K562 (cell line): Measurements from ENCODE around the gene PHPT1. TPM values are rescaled to one million over a fixed set of nuclear protein-coding genes. Genes with fewer than 3 reads are reported as not detected.

ENCODE experiments used
- AFF4 ChIP-seq: sonication (generic); formaldehyde crosslinking; IDR thresholded peaks from 2 replicates; pipeline ENCODE4 v1.8.0; 2023; ENCODE audit warnings: mild to moderate bottlenecking, missing genetic modification reagents
- E2F5 ChIP-seq: sonication (generic); formaldehyde crosslinking; IDR thresholded peaks from 2 replicates; pipeline ENCODE4 v1.8.0; 2022; ENCODE audit warnings: mild to moderate bottlenecking, missing genetic modification reagents
- E2F6 ChIP-seq, 2 experiments: IDR thresholded peaks; 2 replicates each; pipeline ENCODE4 v1.6.1; 2011; ENCODE audit warnings: borderline replicate concordance in 1 of 2, control low read depth in 1 of 2, low read depth in 1 of 2, low read length in 1 of 2, mild to moderate bottlenecking in 1 of 2, mixed read lengths in 1 of 2, moderate library complexity in 1 of 2; ENCODE audit not compliant: insufficient read depth in 1 of 2, insufficient read length in 1 of 2, poor library complexity in 1 of 2, severe bottlenecking in 1 of 2; ENCODE audit errors: extremely low read depth in 1 of 2
- EHMT2 ChIP-seq: fragments of 450-650 bp; IDR thresholded peaks from 2 replicates; pipeline ENCODE4 v1.6.1; 2018; ENCODE audit warnings: antibody characterized with exemption
- ETS1 ChIP-seq: conservative IDR thresholded peaks from 2 replicates; pipeline ENCODE4 v1.6.1; 2011; ENCODE audit warnings: low read depth, mild to moderate bottlenecking, low read length; ENCODE audit not compliant: control insufficient read depth
- FIP1L1 ChIP-seq: fragments of 200-400 bp; formaldehyde crosslinking; IDR thresholded peaks from 2 replicates; pipeline ENCODE4 v1.6.1; 2018; ENCODE audit warnings: mild to moderate bottlenecking, low read depth, low read length; ENCODE audit not compliant: poor library complexity, severe bottlenecking
- GABPB1 ChIP-seq: sonication (generic); formaldehyde crosslinking; IDR thresholded peaks from 2 replicates; pipeline ENCODE4 v1.8.0; 2022; ENCODE audit warnings: mild to moderate bottlenecking, missing genetic modification reagents
- L3MBTL2 ChIP-seq: fragments of 450-650 bp; IDR thresholded peaks from 2 replicates; pipeline ENCODE4 v1.6.1; 2016; ENCODE audit warnings: mild to moderate bottlenecking, moderate library complexity
- MAX ChIP-seq: sonication (generic); formaldehyde crosslinking; IDR thresholded peaks from 2 replicates; pipeline ENCODE4 v1.9.0; 2022; ENCODE audit warnings: mild to moderate bottlenecking, missing genetic modification reagents
- PHF8 ChIP-seq: fragments of 200-600 bp; sonication (generic); IDR thresholded peaks from 2 replicates; pipeline ENCODE4 v1.6.1; 2012; ENCODE audit warnings: mixed run types, mild to moderate bottlenecking, inconsistent platforms, low read length, moderate library complexity, borderline replicate concordance
- POLR2G ChIP-seq: fragments of 200-400 bp; formaldehyde crosslinking; IDR thresholded peaks from 2 replicates; pipeline ENCODE4 v1.6.1; 2017; ENCODE audit warnings: low read depth, mild to moderate bottlenecking, antibody characterized with exemption, low read length, moderate library complexity
- RBFOX2 ChIP-seq: fragments of 200-400 bp; formaldehyde crosslinking; IDR thresholded peaks from 2 replicates; pipeline ENCODE4 v1.6.1; 2017; ENCODE audit warnings: low read depth, mild to moderate bottlenecking, low read length, moderate library complexity
- SMC3 ChIP-seq: conservative IDR thresholded peaks from 2 replicates; pipeline ENCODE4 v1.6.1; 2011; ENCODE audit warnings: low read depth, low read length, improper control_type of control experiment; ENCODE audit not compliant: insufficient read depth
- ZNF23 ChIP-seq: fragments of 250-450 bp; sonication (Bioruptor Pico); IDR thresholded peaks from 2 replicates; pipeline ENCODE4 v1.4.0; 2020; ENCODE audit warnings: mild to moderate bottlenecking
- ZNF584 ChIP-seq: fragments of 200-800 bp; sonication (Bioruptor generic); IDR thresholded peaks from 2 replicates; pipeline ENCODE4 v1.6.1; 2016; ENCODE audit warnings: low read depth, mild to moderate bottlenecking, missing genetic modification characterization, missing compliant biosample characterization
- ZNF586 ChIP-seq: fragments of 450-650 bp; formaldehyde crosslinking; conservative IDR thresholded peaks from 2 replicates; pipeline ENCODE4 v1.4.0; 2020; ENCODE audit warnings: mild to moderate bottlenecking, moderate library complexity
- polyA plus RNA-seq, 8 experiments: library from polyadenylated mRNA; depleted of rRNA in 4 of 8; stranded (reverse) in 5 of 8; unstranded in 3 of 8; fragments of >200 nt; fragmentation: Nextera tagmentation in 2 of 8; fragmentation: Illumina TruSeq in 1 of 8; extraction: Ambion mirVana in 2 of 8; extraction: Trizol in 1 of 8; gene quantifications; 2 replicates each; pipeline versions ENCODE4 v1.2.1 to v1.2.3, GENCODE V29; 2011 to 2014; ENCODE audit warnings: inconsistent platforms in 1 of 8, missing spikeins in 1 of 8
- total RNA-seq, 7 experiments: library from RNA; depleted of rRNA in 6 of 7; stranded (reverse); fragments of >200 nt in 6 of 7; fragmentation: Illumina TruSeq in 2 of 7; extraction: Trizol in 2 of 7; gene quantifications; 2 replicates each; pipeline versions ENCODE4 v1.2.1 to v1.2.3, GENCODE V29; 2011 to 2021; ENCODE audit warnings: low replicate concordance in 1 of 7

PHPT1 gene
- total and polyA plus RNA-seq, 9 of the 15 experiments (the other 6 are each of a cell fraction or from before 2014, with no cell fraction given): 20.9 to 166 (median 129) TPM

GRCh38 chr9:136799854-136800657, 49.2 kb upstream of the PHPT1 start (continued):
- no peak for TF ChIP-seq E2F5 (CRISPR knock-in tag)
- TF ChIP-seq AFF4 (CRISPR knock-in tag): peak; percentile 45; the same call in 1 of the 2 replicates
- no peak for TF ChIP-seq ZNF23
- no peak for TF ChIP-seq SMC3
- peak; percentile 90 for TF ChIP-seq L3MBTL2
- peak; percentile 73 for TF ChIP-seq MAX (CRISPR knock-in tag)
- TF ChIP-seq ZNF586: no peak
- no peak for TF ChIP-seq EHMT2
- no peak for TF ChIP-seq ZNF584 (CRISPR knock-in tag)
- TF ChIP-seq POLR2G: peak; percentile 79
- peak; percentile 71 to 92 for TF ChIP-seq E2F6 (IDR thresholded peaks at IDR 0.05; ENCODE audit: borderline replicate concordance in 1 of 2, extremely low read depth in 1 of 2, insufficient read depth in 1 of 2, insufficient read length in 1 of 2, low read depth in 1 of 2, low read length in 1 of 2, poor library complexity in 1 of 2, severe bottlenecking in 1 of 2)
- peak; percentile 66 for TF ChIP-seq FIP1L1
- 0 out of 2 replicates have a peak, but pooled peaks have one; percentile 31 for TF ChIP-seq ETS1
- no peak for TF ChIP-seq GABPB1 (CRISPR knock-in tag)
- peak; percentile 47 for TF ChIP-seq RBFOX2
- no peak; the same call in 1 of the 2 replicates for TF ChIP-seq PHF8
